WTC11 (cell line): ENCODE data around the gene BIRC3. TPM values are rescaled to one million over a fixed set of nuclear protein-coding genes. Genes with fewer than 3 reads are reported as not detected.

ENCODE experiments used
- ATAC-seq: fragments of 200-7000 bp; cut with Tn5 transposase; 2 replicates; pipeline ENCODE4 v1.10.0; 2021; ENCODE audit warnings: mild to moderate bottlenecking, moderate library complexity
- CTCF ChIA-PET: fragments of 300-600 bp; sonication (Branson Sonifier 250); formaldehyde crosslinking; loops from one replicate; lab custom pipeline; 2021; ENCODE audit warnings: antibody characterized with exemption; lab: Charles Lee
- POLR2A ChIA-PET: fragments of 350-600 bp; sonication (Branson Sonifier 250); formaldehyde crosslinking; loops from one replicate; lab custom pipeline; 2021; ENCODE audit warnings: antibody characterized with exemption; lab: Charles Lee
- DNase-seq: peaks from one replicate; pipeline ENCODE4 v3.0.0; 2021; ENCODE audit warnings: low spot score
- H3K27ac Mint-ChIP-seq: 2 replicates; pipeline ENCODE4 v1.8.0; 2021; ENCODE audit warnings: mixed read lengths
- H3K27me3 Mint-ChIP-seq: 2 replicates; pipeline ENCODE4 v1.8.0; 2021; ENCODE audit warnings: low read depth, mild to moderate bottlenecking, moderate library complexity, mixed read lengths
- H3K36me3 Mint-ChIP-seq: 2 replicates; pipeline ENCODE4 v1.8.0; 2021; ENCODE audit warnings: mixed read lengths
- H3K4me1 Mint-ChIP-seq: 2 replicates; pipeline ENCODE4 v1.8.0; 2022; ENCODE audit warnings: mixed read lengths
- H3K4me3 Mint-ChIP-seq: 2 replicates; pipeline ENCODE4 v1.8.0; 2021; ENCODE audit warnings: mild to moderate bottlenecking, moderate library complexity, mixed read lengths
- H3K9me3 Mint-ChIP-seq: 2 replicates; pipeline ENCODE4 v1.8.0; 2021; ENCODE audit warnings: mixed read lengths
- GABPB1 ChIP-seq: sonication (generic); formaldehyde crosslinking; IDR thresholded peaks from 2 replicates; pipeline ENCODE4 v1.8.1; 2023; ENCODE audit warnings: mild to moderate bottlenecking, missing genetic modification reagents
- KAT7 ChIP-seq: sonication (generic); formaldehyde crosslinking; IDR thresholded peaks from 2 replicates; pipeline ENCODE4 v1.8.1; 2023; ENCODE audit warnings: missing genetic modification reagents, mild to moderate bottlenecking, borderline replicate concordance
- MAX ChIP-seq: sonication (generic); formaldehyde crosslinking; IDR thresholded peaks from 2 replicates; pipeline ENCODE4 v1.8.0; 2022; ENCODE audit warnings: mild to moderate bottlenecking, missing genetic modification reagents
- SMAD3 ChIP-seq: sonication (generic); formaldehyde crosslinking; IDR thresholded peaks from 2 replicates; pipeline ENCODE4 v1.8.0; 2022; ENCODE audit warnings: missing genetic modification reagents, mild to moderate bottlenecking, borderline replicate concordance
- USF1 ChIP-seq: sonication (generic); formaldehyde crosslinking; IDR thresholded peaks from 2 replicates; pipeline ENCODE4 v1.8.0; 2022; ENCODE audit warnings: mild to moderate bottlenecking, missing genetic modification reagents
- ZNF138 ChIP-seq: sonication (generic); formaldehyde crosslinking; conservative IDR thresholded peaks from 2 replicates; pipeline ENCODE4 v1.8.1; 2022; ENCODE audit warnings: mild to moderate bottlenecking, moderate library complexity, missing genetic modification reagents
- ZNF512 ChIP-seq: sonication (generic); formaldehyde crosslinking; IDR thresholded peaks from 2 replicates; pipeline ENCODE4 v1.8.1; 2022; ENCODE audit warnings: missing genetic modification reagents, borderline replicate concordance
- total RNA-seq: library from RNA; stranded (reverse); gene quantifications from 3 replicates; pipeline ENCODE4 v1.2.3, GENCODE V29; 2021

The BIRC3 gene
- total RNA-seq, 1 experiment from 2014 or later, result 0.33 TPM

GRCh38 chr11:102386136-102386734, 69.0 kb downstream of the BIRC3 start (continued):
- no peak for TF ChIP-seq GABPB1 (CRISPR knock-in tag)

GRCh38 chr11:102387043-102387781, 69.9 kb downstream of the BIRC3 start:
- ATAC-seq, result no peak
- peaks cover 16% of the 10 kb centered on the region for H3K4me1 Mint-ChIP-seq

More at GRCh38 chr11:102387043-102387781, 69.9 kb downstream of the BIRC3 start:
- Mint-ChIP-seq H3K9me3 (no peaks in the 10 kb centered on the region), H3K27ac (no peak overlapping the region), H3K36me3 (peaks cover 6% of the 10 kb centered on the region), H3K4me3 (no peak overlapping the region), H3K27me3 (no peaks in the 10 kb centered on the region)
- ChIA-PET CTCF (no interaction called here), POLR2A (interaction anchor here (0.6 kb wide), 1 partner anchor 381 kb away, joined by 5 read pairs; no protein-coding TSS in a partner anchor)
- no peak for DNase-seq
- TF ChIP-seq KAT7 (CRISPR knock-in tag), result no peak
- TF ChIP-seq ZNF138 (CRISPR knock-in tag), result no peak
- TF ChIP-seq SMAD3 (CRISPR knock-in tag), result no peak
- no peak for TF ChIP-seq MAX (CRISPR knock-in tag)
- no peak for TF ChIP-seq USF1 (CRISPR knock-in tag)
- no peak for TF ChIP-seq ZNF512

Other genes with a start within 250 kb of the BIRC3 start
- gene YAP1, start 207.0 kb upstream of the BIRC3 start, total RNA-seq, result 88.7 to 101 TPM (median 98.9 TPM) in 3 replicates
- 22.3 to 24.3 TPM (median 23.3 TPM) in 3 replicates for gene BIRC2, start 29.7 kb downstream of the BIRC3 start, total RNA-seq
- gene TMEM123, start 135.3 kb downstream of the BIRC3 start, total RNA-seq, result 102 to 116 TPM (median 114 TPM) in 3 replicates
- gene MMP7, start 213.3 kb downstream of the BIRC3 start, total RNA-seq, result 0.23 to 0.50 TPM (median 0.48 TPM) in 3 replicates